Measurements from ENCODE around the gene OR5D13.

Gene OR5D13

GRCh38 chr11:55773138-55773537 is at the start of gene OR5D13:
Gene OR5D13, plus strand, starts transcription at chr11:55773438. Its CDS starts 0 bp downstream, at chr11:55773438.
- no peak for ATAC-seq
- no peak for TF ChIP-seq PATZ1 (CRISPR knock-in tag; IDR thresholded peaks at IDR 0.05; ENCODE audit: borderline replicate concordance)
- TF ChIP-seq ZFP30 (CRISPR knock-in tag; IDR thresholded peaks at IDR 0.05) = no peak
- no peak for TF ChIP-seq OSR1 (CRISPR knock-in tag; IDR thresholded peaks at IDR 0.05)
- TF ChIP-seq ZFP3 (CRISPR knock-in tag; IDR thresholded peaks at IDR 0.05) = no peak
- TF ChIP-seq ISL1 (CRISPR knock-in tag; IDR thresholded peaks at IDR 0.05) = no peak
- TF ChIP-seq CSDC2 (CRISPR knock-in tag; IDR thresholded peaks at IDR 0.05) = no peak
- no peak for TF ChIP-seq ZNF70 (CRISPR knock-in tag; IDR thresholded peaks at IDR 0.05)
- no peak for TF ChIP-seq ESRRG (CRISPR knock-in tag; IDR thresholded peaks at IDR 0.05)
- TF ChIP-seq CREB5 (CRISPR knock-in tag; IDR thresholded peaks at IDR 0.05; ENCODE audit: low read depth) = no peak
- TF ChIP-seq TOX (CRISPR knock-in tag; IDR thresholded peaks at IDR 0.05; ENCODE audit: borderline replicate concordance) = no peak
- no peak for TF ChIP-seq RARB (CRISPR knock-in tag; IDR thresholded peaks at IDR 0.05)
- no peak for TF ChIP-seq PPARA (CRISPR knock-in tag; IDR thresholded peaks at IDR 0.05; ENCODE audit: borderline replicate concordance)
- TF ChIP-seq ZC3H10 (CRISPR knock-in tag; IDR thresholded peaks at IDR 0.05) = no peak
- TF ChIP-seq TSHZ2 (CRISPR knock-in tag; IDR thresholded peaks at IDR 0.05) = no peak
- no peak for TF ChIP-seq ARNTL (CRISPR knock-in tag; IDR thresholded peaks at IDR 0.05; ENCODE audit: borderline replicate concordance, low read depth)
- TF ChIP-seq CSRNP3 (CRISPR knock-in tag; IDR thresholded peaks at IDR 0.05) = no peak

GRCh38 chr11:55726715-55727324 is 46.4 kb upstream of the OR5D13 start:
- TF ChIP-seq CREB5 (CRISPR knock-in tag; IDR thresholded peaks at IDR 0.05; ENCODE audit: low read depth) (no peak), TCF4 (CRISPR knock-in tag; IDR thresholded peaks at IDR 0.05; ENCODE audit: borderline replicate concordance) (no peak), ZNF565 (CRISPR knock-in tag; conservative IDR thresholded peaks at IDR 0.05; ENCODE audit: low read depth) (no peak), ZNF8 (CRISPR knock-in tag; IDR thresholded peaks at IDR 0.05) (no peak), ISL1 (CRISPR knock-in tag; IDR thresholded peaks at IDR 0.05) (no peak), RARB (CRISPR knock-in tag; IDR thresholded peaks at IDR 0.05) (no peak), SNAI2 (CRISPR knock-in tag; IDR thresholded peaks at IDR 0.05) (no peak), PATZ1 (CRISPR knock-in tag; IDR thresholded peaks at IDR 0.05; ENCODE audit: borderline replicate concordance) (no peak), BACH2 (CRISPR knock-in tag; IDR thresholded peaks at IDR 0.05; ENCODE audit: borderline replicate concordance) (no peak), OSR1 (CRISPR knock-in tag; IDR thresholded peaks at IDR 0.05) (no peak), TOX (CRISPR knock-in tag; IDR thresholded peaks at IDR 0.05; ENCODE audit: borderline replicate concordance) (no peak), ZNF70 (CRISPR knock-in tag; IDR thresholded peaks at IDR 0.05) (no peak), PPARA (CRISPR knock-in tag; IDR thresholded peaks at IDR 0.05; ENCODE audit: borderline replicate concordance) (no peak), CSDC2 (CRISPR knock-in tag; IDR thresholded peaks at IDR 0.05) (no peak), TSHZ2 (CRISPR knock-in tag; IDR thresholded peaks at IDR 0.05) (no peak), ESRRG (CRISPR knock-in tag; IDR thresholded peaks at IDR 0.05) (no peak), GLIS3 (CRISPR knock-in tag; IDR thresholded peaks at IDR 0.05) (no peak), ZFP3 (CRISPR knock-in tag; IDR thresholded peaks at IDR 0.05) (no peak), ZC3H10 (CRISPR knock-in tag; IDR thresholded peaks at IDR 0.05) (no peak), ARNTL (CRISPR knock-in tag; IDR thresholded peaks at IDR 0.05; ENCODE audit: borderline replicate concordance, low read depth) (no peak)

More at GRCh38 chr11:55726715-55727324, 46.4 kb upstream of the OR5D13 start:
- ATAC-seq = no peak
